Neuronal stem cell (in vitro differentiated cells): ENCODE measurements around the gene KLKB1.

Source experiments
- DNase-seq: peaks from one replicate; pipeline ENCODE4 v3.0.0-alpha.2; 2013; ENCODE audit warnings: low spot score
- H2AFZ ChIP-seq: one replicate; pipeline ENCODE4 v1.6.1; 2013; ENCODE audit warnings: mild to moderate bottlenecking, low read length, inconsistent platforms
- H2AK5ac ChIP-seq: 2 replicates; pipeline ENCODE4 v1.6.1; 2013; ENCODE audit warnings: low read depth, mild to moderate bottlenecking, inconsistent platforms, low read length, moderate library complexity, mixed read lengths
- H2BK120ac ChIP-seq: 2 replicates; pipeline ENCODE4 v1.6.1; 2013; ENCODE audit warnings: low read depth, mild to moderate bottlenecking, inconsistent platforms, low read length, moderate library complexity, mixed read lengths
- H2BK12ac ChIP-seq: one replicate; pipeline ENCODE4 v1.6.1; 2013; ENCODE audit warnings: low read length, inconsistent platforms
- H2BK15ac ChIP-seq: 2 replicates; pipeline ENCODE4 v1.6.1; 2013; ENCODE audit warnings: mild to moderate bottlenecking, low read length, inconsistent platforms, mixed read lengths
- H2BK5ac ChIP-seq: one replicate; pipeline ENCODE4 v1.6.1; 2013; ENCODE audit warnings: inconsistent platforms, mild to moderate bottlenecking, low read length, moderate library complexity
- H3K14ac ChIP-seq: one replicate; pipeline ENCODE4 v1.6.1; 2013; ENCODE audit warnings: low read length, inconsistent platforms
- H3K18ac ChIP-seq: 2 replicates; pipeline ENCODE4 v1.6.1; 2013; ENCODE audit warnings: low read length, inconsistent platforms
- H3K23ac ChIP-seq: 2 replicates; pipeline ENCODE4 v1.6.1; 2013; ENCODE audit warnings: low read depth, mild to moderate bottlenecking, mixed read lengths, low read length, inconsistent platforms; ENCODE audit not compliant: poor library complexity
- H3K27ac ChIP-seq: replicated peaks from 3 replicates; pipeline ENCODE4 v1.5.1; 2013; ENCODE audit warnings: low read length, inconsistent platforms
- H3K27me3 ChIP-seq, 3 experiments: 2 replicates each; pipeline ENCODE4 v1.6.1; 2013; ENCODE audit warnings: low read length in 3 of 3, mild to moderate bottlenecking in 2 of 3, inconsistent platforms in 1 of 3, low read depth in 1 of 3, mixed read lengths in 1 of 3, moderate library complexity in 1 of 3; ENCODE audit not compliant: control insufficient read depth in 3 of 3, insufficient read depth in 3 of 3
- H3K36me3 ChIP-seq, 2 donors: replicated peaks in 1 of 2; 2 replicates each; pipeline ENCODE4 v1.6.1; 2013; ENCODE audit warnings: low read length in 2 of 2; ENCODE audit not compliant: control insufficient read depth in 2 of 2, insufficient read depth in 2 of 2
- H3K4ac ChIP-seq: 2 replicates; pipeline ENCODE4 v1.6.1; 2013; ENCODE audit warnings: inconsistent platforms, mild to moderate bottlenecking, low read length, moderate library complexity
- H3K4me1 ChIP-seq, 2 donors: 1 replicate in 1 of 2; 2 replicates in 1 of 2; pipeline ENCODE4 v1.6.1; 2013; ENCODE audit warnings: low read length in 2 of 2, low read depth in 1 of 2; ENCODE audit not compliant: control insufficient read depth in 2 of 2, insufficient read depth in 1 of 2
- H3K4me2 ChIP-seq: one replicate; pipeline ENCODE4 v1.6.1; 2013; ENCODE audit warnings: mild to moderate bottlenecking, low read length, inconsistent platforms; ENCODE audit not compliant: insufficient read depth, poor library complexity, severe bottlenecking
- H3K4me3 ChIP-seq, 2 donors: 2 replicates each; pipeline ENCODE4 v1.5.1; 2013; ENCODE audit warnings: low read length in 2 of 2, mild to moderate bottlenecking in 2 of 2, inconsistent platforms in 1 of 2, moderate library complexity in 1 of 2
- H3K79me1 ChIP-seq: one replicate; pipeline ENCODE4 v1.6.1; 2013; ENCODE audit warnings: low read depth, mild to moderate bottlenecking, inconsistent platforms, low read length, moderate library complexity
- H3K9ac ChIP-seq: one replicate; pipeline ENCODE4 v1.6.1; 2013; ENCODE audit warnings: mild to moderate bottlenecking, low read depth, low read length, inconsistent platforms; ENCODE audit not compliant: poor library complexity
- H3K9me3 ChIP-seq, 2 donors: replicated peaks in 1 of 2; 2 replicates each; pipeline versions ENCODE3 to v1.6.1; 2013; ENCODE audit warnings: low read length in 2 of 2, mild to moderate bottlenecking in 2 of 2, inconsistent platforms in 1 of 2, low read depth in 1 of 2, mixed read lengths in 1 of 2, moderate library complexity in 1 of 2; ENCODE audit not compliant: control insufficient read depth in 2 of 2, insufficient read depth in 1 of 2
- H4K8ac ChIP-seq: one replicate; pipeline ENCODE4 v1.6.1; 2013; ENCODE audit warnings: low read depth, mild to moderate bottlenecking, inconsistent platforms, low read length, moderate library complexity
- H4K91ac ChIP-seq: one replicate; pipeline ENCODE4 v1.6.1; 2013; ENCODE audit warnings: low read length, low read depth, mild to moderate bottlenecking, inconsistent platforms; ENCODE audit not compliant: poor library complexity
- whole genome bisulfite sequencing, 2 donors: extraction: QIAGEN DNeasy Blood & Tissue Kit; methylation state at CpG; one replicate each; pipeline ENCODE4 v1.1.7; 2013; ENCODE audit warnings: missing lambda C conversion rate in 2 of 2, mixed read lengths in 1 of 2; ENCODE audit not compliant: insufficient read length in 2 of 2, insufficient replicate concordance in 1 of 2; ENCODE audit errors: extremely low coverage in 2 of 2; 5-methylcytosine and 5-hydroxymethylcytosine counted together

Gene KLKB1

GRCh38 chr4:186300659-186301390 lies 73.5 kb downstream of the KLKB1 start:
- Histone ChIP-seq H2AK5ac (no peak overlapping the region), H3K9ac (no peak overlapping the region), H3K4me2 (no peak overlapping the region), H3K23ac (no peak overlapping the region), H3K18ac (no peak overlapping the region), H2BK12ac (no peak overlapping the region), H4K91ac (no peak overlapping the region), H4K8ac (no peak overlapping the region), H3K14ac (no peak overlapping the region), H3K9me3 (peaks cover 0 to 2% of the 10 kb centered on the region in 2 donors), H3K79me1 (no peaks in the 10 kb centered on the region), H3K4ac (no peak overlapping the region), H2BK120ac (no peak overlapping the region), H3K27ac (no peak overlapping the region), H2BK5ac (no peak overlapping the region), H3K4me1 (peaks cover 0 to 2% of the 10 kb centered on the region in 2 donors), H2BK15ac (no peak overlapping the region), H3K27me3 (peaks cover 0 to 7% (median 6%) of the 10 kb centered on the region in 3 experiments), H3K4me3 (no peak overlapping the region), H3K36me3 (no peaks in the 10 kb centered on the region), H2AFZ (no peak overlapping the region)
- WGBS, 2 donors, result no CpG with 5 or more reads among the region's 6 CpGs
- no peak for DNase-seq

DNA sequence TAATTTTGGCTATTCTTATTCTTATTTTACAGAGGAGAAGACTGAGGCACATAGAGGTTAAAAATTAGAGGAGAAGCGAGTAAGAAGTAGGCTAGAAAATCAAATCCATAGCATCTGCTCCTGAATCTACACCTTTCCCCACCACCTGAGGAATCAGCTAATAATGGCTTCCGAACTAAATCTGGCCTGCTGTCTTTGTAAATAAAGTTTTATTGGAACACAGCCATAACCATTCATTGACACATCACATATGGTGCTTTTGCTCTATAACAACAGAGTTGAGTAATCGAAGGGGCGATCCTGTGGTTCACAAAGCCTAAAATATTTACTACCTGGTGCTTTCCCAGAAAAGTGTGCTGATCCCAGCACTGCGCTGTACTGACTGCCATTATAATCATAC lies 76.9 kb downstream of the KLKB1 start:
- no peak overlapping the region for H2AFZ ChIP-seq
- no peak overlapping the region for H4K91ac ChIP-seq
- no peak for DNase-seq

GRCh38 chr4:186304866-186305505 lies 77.7 kb downstream of the KLKB1 start:
- H3K18ac ChIP-seq, result no peak overlapping the region
- H3K9me3 ChIP-seq, result peaks cover 0 to 3% of the 10 kb centered on the region in 2 donors
- H2BK12ac ChIP-seq, result no peak overlapping the region
- H3K4ac ChIP-seq, result no peak overlapping the region
- H3K27ac ChIP-seq, result no peak overlapping the region
- no peak overlapping the region for H3K9ac ChIP-seq
- H3K36me3 ChIP-seq, result no peaks in the 10 kb centered on the region
- no peak overlapping the region for H2BK120ac ChIP-seq
- no peak overlapping the region for H2BK5ac ChIP-seq
- DNase-seq, result no peak
- H2AK5ac ChIP-seq, result no peak overlapping the region
- H4K91ac ChIP-seq, result no peak overlapping the region
- H3K14ac ChIP-seq, result no peak overlapping the region
- peaks cover 0 to 2% of the 10 kb centered on the region in 2 donors for H3K4me1 ChIP-seq
- no peak overlapping the region for H3K4me3 ChIP-seq
- H2BK15ac ChIP-seq, result no peak overlapping the region
- H3K4me2 ChIP-seq, result no peak overlapping the region
- H4K8ac ChIP-seq, result no peak overlapping the region
- no peak overlapping the region for H3K23ac ChIP-seq
- no CpG with 5 or more reads among the region's 13 CpGs for WGBS, 2 donors
- peaks cover 0 to 9% (median 0%) of the 10 kb centered on the region in 3 experiments for H3K27me3 ChIP-seq
- H3K79me1 ChIP-seq, result no peaks in the 10 kb centered on the region
- H2AFZ ChIP-seq, result peak overlapping the region; percentile 69

More for the DNA sequence above, 76.9 kb downstream of the KLKB1 start:
- H3K9ac ChIP-seq, result no peak overlapping the region
- H3K4me1 ChIP-seq, result peaks cover 0 to 2% of the 10 kb centered on the region in 2 donors
- H2AK5ac ChIP-seq, result no peak overlapping the region
- no peak overlapping the region for H2BK12ac ChIP-seq
- H4K8ac ChIP-seq, result no peak overlapping the region
- no peaks in the 10 kb centered on the region for H3K79me1 ChIP-seq
- H3K27me3 ChIP-seq, result peaks cover 0 to 9% (median 0%) of the 10 kb centered on the region in 3 experiments
- H3K14ac ChIP-seq, result no peak overlapping the region
- no peak overlapping the region for H2BK5ac ChIP-seq
- H3K4me2 ChIP-seq, result no peak overlapping the region
- H2BK15ac ChIP-seq, result no peak overlapping the region
- peaks cover 0 to 3% of the 10 kb centered on the region in 2 donors for H3K9me3 ChIP-seq
- no CpG with 5 or more reads among the region's 5 CpGs for WGBS, 2 donors
- no peak overlapping the region for H3K4me3 ChIP-seq
- H2BK120ac ChIP-seq, result no peak overlapping the region
- no peak overlapping the region for H3K18ac ChIP-seq
- H3K36me3 ChIP-seq, result no peaks in the 10 kb centered on the region
- no peak overlapping the region for H3K4ac ChIP-seq
- no peak overlapping the region for H3K27ac ChIP-seq
- no peak overlapping the region for H3K23ac ChIP-seq

DNA sequence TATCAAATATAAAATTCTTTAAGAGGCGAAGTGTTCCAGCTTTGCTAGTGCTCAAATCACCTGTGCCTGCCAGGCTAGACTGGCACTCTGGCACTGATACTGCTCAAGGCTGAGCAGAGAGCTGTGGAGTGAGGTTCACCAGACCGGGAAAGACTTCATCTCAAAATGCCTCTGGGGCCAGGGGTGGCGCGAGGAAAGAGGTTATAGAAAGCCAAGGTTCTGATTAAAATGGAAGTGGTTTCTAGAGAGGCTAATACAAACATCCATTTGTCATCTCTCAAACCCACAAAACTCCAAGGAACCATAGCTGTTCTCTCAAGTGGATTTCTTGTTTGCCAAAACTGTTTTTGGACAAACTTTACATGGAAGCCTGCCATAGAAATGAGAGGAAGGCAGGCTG lies 80.2 kb downstream of the KLKB1 start:
- Histone ChIP-seq H3K27me3 (peaks cover 0 to 9% (median 0%) of the 10 kb centered on the region in 3 experiments), H3K18ac (no peak overlapping the region), H3K9ac (no peak overlapping the region), H3K36me3 (no peaks in the 10 kb centered on the region), H3K27ac (no peak overlapping the region), H3K23ac (no peak overlapping the region), H2BK120ac (no peak overlapping the region), H2BK15ac (no peak overlapping the region), H3K79me1 (no peaks in the 10 kb centered on the region), H2BK12ac (no peak overlapping the region), H3K4me3 (no peak overlapping the region), H3K14ac (no peak overlapping the region), H4K91ac (no peak overlapping the region), H3K4me1 (peaks cover 0 to 2% of the 10 kb centered on the region in 2 donors), H3K9me3 (peaks cover 0 to 3% of the 10 kb centered on the region in 2 donors), H3K4me2 (no peak overlapping the region), H2AFZ (no peak overlapping the region), H4K8ac (no peak overlapping the region), H2AK5ac (no peak overlapping the region), H2BK5ac (no peak overlapping the region), H3K4ac (no peak overlapping the region)
- no peak for DNase-seq
- no CpG with 5 or more reads among the region's 4 CpGs for WGBS, 2 donors
